ENCODE data around the gene XCL1.
A peak's percentile ranks its signal among the peaks of the same experiment; 100 is the strongest.
"Not testable (repeated sequence)": the region's sequence is repeated elsewhere in the genome, so short reads cannot be mapped to it uniquely, and the experiment has no call there.

XCL1 gene

DNA sequence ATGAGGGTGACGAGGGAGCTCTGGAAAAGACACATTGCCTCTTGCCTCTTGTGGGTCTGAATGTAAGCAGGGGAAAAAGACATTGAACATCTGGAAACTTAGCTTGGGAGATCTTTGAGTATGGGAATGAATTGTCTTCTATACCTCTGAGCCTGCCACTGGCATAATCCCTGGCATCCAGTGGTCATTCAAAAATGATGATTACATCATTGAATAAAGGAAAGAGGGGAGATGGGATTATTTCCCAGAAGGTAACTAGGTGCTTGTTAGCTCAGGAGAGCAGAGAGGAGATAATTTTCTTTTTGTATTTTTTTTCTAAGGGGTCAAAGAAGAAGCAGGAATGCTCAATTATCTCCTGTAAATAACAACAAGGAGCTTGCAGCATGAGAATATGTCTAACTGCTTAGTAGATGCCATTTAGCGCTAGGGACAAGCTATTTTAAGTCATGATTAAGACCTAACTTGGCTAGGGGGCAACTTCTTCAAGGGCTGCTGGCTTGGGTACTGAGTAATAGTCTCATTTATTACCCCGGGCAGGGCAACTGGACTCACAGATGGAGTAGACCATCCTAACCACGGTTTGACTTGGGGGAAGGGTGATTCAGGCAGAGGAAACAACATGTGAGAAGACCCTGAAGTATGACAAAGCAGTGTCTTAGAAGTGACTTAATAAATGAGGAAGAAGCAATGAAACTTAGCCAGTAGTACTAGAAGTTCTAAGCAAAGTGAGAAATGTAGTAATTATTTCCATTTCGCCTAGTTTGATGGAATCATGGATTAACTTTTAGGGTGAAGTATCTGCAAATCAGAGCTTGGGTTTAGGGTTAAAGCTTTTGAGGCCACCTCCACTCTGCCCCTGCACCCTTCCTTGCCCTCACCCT is 21.6 kb upstream of the XCL1 start:
- peak overlapping the region; percentile 9 for H3K4me3 Mint-ChIP-seq
- no peaks in the 10 kb centered on the region for H3K9me3 Mint-ChIP-seq
- H3K4me1 Mint-ChIP-seq (ENCODE audit: low read depth): peaks cover 50% of the 10 kb centered on the region
- no peaks in the 10 kb centered on the region for H3K27me3 Mint-ChIP-seq
- peak overlapping the region; percentile 82 for H3K27ac Mint-ChIP-seq
- H3K36me3 Mint-ChIP-seq (ENCODE audit: low read depth): no peaks in the 10 kb centered on the region
- no peak for DNase-seq

DNA sequence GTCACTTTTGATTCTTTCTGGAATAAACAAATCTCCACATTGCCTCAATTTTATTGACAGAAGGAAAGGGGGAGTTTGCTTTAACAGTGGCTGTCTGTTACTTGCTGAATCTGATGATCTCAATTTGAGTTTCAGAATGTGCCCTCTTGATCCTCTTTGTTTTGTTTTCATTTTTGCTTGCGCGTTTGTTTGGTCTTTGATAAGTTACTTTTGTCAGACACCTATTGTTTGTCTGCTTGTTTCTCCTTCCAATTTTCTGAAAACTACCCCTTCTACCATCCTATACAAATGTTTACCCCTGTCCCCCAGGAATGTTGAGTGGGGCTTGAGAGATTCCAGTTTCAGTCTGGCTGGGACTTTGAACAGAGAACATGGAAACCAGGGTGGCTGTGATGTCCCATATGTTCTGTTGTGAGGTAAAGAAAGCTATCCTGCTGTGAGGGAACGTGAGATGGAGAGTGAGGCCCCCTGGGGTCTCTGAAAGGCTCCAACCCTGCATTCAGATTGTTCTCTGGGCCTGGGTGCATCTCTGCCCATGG is 20.8 kb upstream of the XCL1 start:
- no peaks in the 10 kb centered on the region for H3K36me3 Mint-ChIP-seq (ENCODE audit: low read depth)
- peak overlapping the region; percentile 82 for H3K27ac Mint-ChIP-seq
- no peak overlapping the region for H3K4me3 Mint-ChIP-seq
- H3K27me3 Mint-ChIP-seq: peaks cover 3% of the 10 kb centered on the region
- no peaks in the 10 kb centered on the region for H3K9me3 Mint-ChIP-seq
- DNase-seq: no peak
- peaks cover 50% of the 10 kb centered on the region for H3K4me1 Mint-ChIP-seq (ENCODE audit: low read depth)

DNA sequence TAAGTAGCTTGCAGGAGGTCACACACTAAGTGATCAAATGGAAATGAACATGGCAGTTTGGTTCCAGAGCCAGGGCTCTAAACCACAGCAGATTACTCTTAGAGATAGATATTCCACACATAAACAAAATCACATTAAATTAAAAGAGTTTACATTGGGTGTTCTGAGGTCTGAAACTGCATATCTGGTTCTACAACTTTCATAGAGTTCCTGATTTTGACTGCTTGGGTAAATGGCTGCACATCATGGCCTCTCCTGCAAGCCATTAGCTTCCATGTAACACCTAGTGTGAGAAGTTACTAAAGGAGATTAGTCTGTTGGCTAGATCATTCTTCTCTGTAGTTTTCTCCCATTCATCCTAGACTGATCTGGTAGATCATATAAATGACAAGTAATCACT is 19.8 kb upstream of the XCL1 start:
- H3K9me3 Mint-ChIP-seq: no peaks in the 10 kb centered on the region
- peaks cover 50% of the 10 kb centered on the region for H3K4me1 Mint-ChIP-seq (ENCODE audit: low read depth)
- H3K4me3 Mint-ChIP-seq: no peak overlapping the region
- peaks cover 6% of the 10 kb centered on the region for H3K27me3 Mint-ChIP-seq
- no peak overlapping the region for H3K27ac Mint-ChIP-seq
- H3K36me3 Mint-ChIP-seq (ENCODE audit: low read depth): no peaks in the 10 kb centered on the region
- no peak for DNase-seq

GRCh38 chr1:168560370-168560769 is 16.0 kb upstream of the XCL1 start:
- Mint-ChIP-seq H3K4me1 (ENCODE audit: low read depth) (peaks cover 27% of the 10 kb centered on the region), H3K4me3 (no peak overlapping the region), H3K27ac (no peak overlapping the region), H3K9me3 (peaks cover 4% of the 10 kb centered on the region), H3K36me3 (ENCODE audit: low read depth) (no peaks in the 10 kb centered on the region), H3K27me3 (peaks cover 6% of the 10 kb centered on the region)
- no peak for DNase-seq

DNA sequence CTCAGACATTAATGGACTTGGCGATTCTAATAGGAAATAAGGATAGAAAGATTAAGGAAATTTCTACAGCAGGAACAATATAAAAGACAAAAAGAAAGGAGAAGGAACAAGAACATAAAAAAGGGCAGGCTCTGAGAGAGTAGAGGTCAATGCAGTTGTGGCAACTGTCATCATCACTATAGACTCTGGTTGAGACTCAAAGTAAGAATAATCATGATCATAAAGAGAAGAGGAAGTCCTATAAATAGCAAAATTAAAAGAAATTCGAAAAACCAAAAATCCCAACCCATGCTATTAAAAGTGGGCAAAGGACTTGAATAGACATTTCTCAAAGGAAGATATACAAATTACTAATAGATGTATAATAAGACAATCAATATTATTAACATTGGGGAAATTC is 14.4 kb upstream of the XCL1 start:
- H3K27me3 Mint-ChIP-seq: peaks cover 6% of the 10 kb centered on the region
- DNase-seq: no peak
- H3K4me3 Mint-ChIP-seq: no peak overlapping the region
- no peaks in the 10 kb centered on the region for H3K36me3 Mint-ChIP-seq (ENCODE audit: low read depth)
- H3K9me3 Mint-ChIP-seq: peaks cover 4% of the 10 kb centered on the region
- H3K4me1 Mint-ChIP-seq (ENCODE audit: low read depth): peaks cover 14% of the 10 kb centered on the region
- no peak overlapping the region for H3K27ac Mint-ChIP-seq

DNA sequence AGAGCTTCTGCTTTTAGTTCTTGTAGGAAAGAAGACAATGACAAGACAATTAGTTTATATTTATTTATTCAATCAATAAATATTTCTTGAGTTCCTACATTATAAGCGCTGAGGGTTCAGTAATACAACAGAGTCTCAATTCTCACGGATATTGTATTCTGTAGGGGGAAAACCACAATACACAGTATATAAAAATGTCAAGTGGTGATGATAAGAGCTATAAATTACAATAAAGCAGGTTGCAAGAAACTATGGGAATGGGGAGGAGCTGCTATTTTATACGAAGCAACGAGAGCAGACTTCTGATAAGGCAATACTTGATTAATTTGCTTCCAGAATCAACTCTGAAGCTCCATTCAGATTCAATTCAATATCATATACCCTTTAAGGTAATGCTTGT is 10.6 kb upstream of the XCL1 start:
- Mint-ChIP-seq H3K27ac (no peak overlapping the region), H3K4me3 (no peak overlapping the region), H3K9me3 (peaks cover 4% of the 10 kb centered on the region), H3K4me1 (ENCODE audit: low read depth) (peaks cover 6% of the 10 kb centered on the region), H3K27me3 (peaks cover 2% of the 10 kb centered on the region), H3K36me3 (ENCODE audit: low read depth) (no peaks in the 10 kb centered on the region)
- DNase-seq: no peak

DNA sequence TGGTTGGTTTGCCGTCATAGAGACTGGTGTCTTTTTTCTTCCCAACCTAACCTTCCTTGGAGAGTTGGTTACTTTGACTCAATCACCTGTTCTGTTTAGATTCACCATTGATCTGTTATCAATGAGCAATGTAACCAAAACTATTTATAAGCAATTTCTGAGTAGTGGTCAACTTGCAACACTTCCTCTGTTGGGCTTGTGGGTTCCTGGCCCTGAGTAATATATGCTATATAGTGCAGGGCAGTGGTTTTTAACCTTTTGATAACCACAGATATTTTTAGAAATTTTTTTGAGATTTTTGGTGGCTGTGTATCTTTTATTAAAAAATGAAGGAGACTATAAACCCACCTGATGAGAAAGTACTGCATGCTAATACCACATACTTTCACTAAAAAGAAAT is 9.4 kb upstream of the XCL1 start:
- no peak for DNase-seq
- Mint-ChIP-seq H3K36me3 (ENCODE audit: low read depth) (no peaks in the 10 kb centered on the region), H3K4me3 (no peak overlapping the region), H3K27me3 (no peaks in the 10 kb centered on the region), H3K27ac (no peak overlapping the region), H3K9me3 (peaks cover 4% of the 10 kb centered on the region), H3K4me1 (ENCODE audit: low read depth) (peaks cover 6% of the 10 kb centered on the region)

DNA sequence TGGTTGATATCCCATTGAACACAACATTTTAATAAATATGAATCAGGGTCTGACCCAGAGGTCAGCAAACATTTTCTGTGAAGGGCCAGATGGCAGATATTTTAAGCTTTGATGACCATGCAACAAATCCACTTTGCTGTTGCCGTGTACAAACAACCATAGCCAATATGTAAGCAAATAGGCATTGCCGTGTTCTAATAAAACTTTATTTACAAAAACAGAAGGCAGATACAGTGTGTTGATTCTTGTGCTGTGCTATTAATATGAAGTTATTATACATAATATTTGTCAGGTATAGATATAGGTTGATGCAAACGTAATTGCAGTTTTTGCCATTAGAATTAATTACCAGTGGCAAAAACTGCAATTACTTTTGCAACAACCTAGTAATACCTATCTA is 8.8 kb upstream of the XCL1 start:
- Mint-ChIP-seq H3K4me3 (no peak overlapping the region), H3K4me1 (ENCODE audit: low read depth) (peaks cover 11% of the 10 kb centered on the region), H3K36me3 (ENCODE audit: low read depth) (no peaks in the 10 kb centered on the region), H3K27me3 (no peaks in the 10 kb centered on the region), H3K27ac (no peak overlapping the region), H3K9me3 (peaks cover 4% of the 10 kb centered on the region)
- no peak for DNase-seq

- Mint-ChIP-seq H3K27ac (no peak overlapping the region), H3K27me3 (no peaks in the 10 kb centered on the region), H3K9me3 (no peaks in the 10 kb centered on the region), H3K36me3 (ENCODE audit: low read depth) (no peaks in the 10 kb centered on the region), H3K4me1 (ENCODE audit: low read depth) (peaks cover 12% of the 10 kb centered on the region), H3K4me3 (no peak overlapping the region)
- no peak for DNase-seq
Observed at GRCh38 chr1:168568346-168568745, 8.1 kb upstream of the XCL1 start.

- H3K9me3 Mint-ChIP-seq: no peaks in the 10 kb centered on the region
- no peaks in the 10 kb centered on the region for H3K36me3 Mint-ChIP-seq (ENCODE audit: low read depth)
- no peak for DNase-seq
- H3K27me3 Mint-ChIP-seq: no peaks in the 10 kb centered on the region
- no peak overlapping the region for H3K4me3 Mint-ChIP-seq
- peaks cover 30% of the 10 kb centered on the region for H3K4me1 Mint-ChIP-seq (ENCODE audit: low read depth)
- no peak overlapping the region for H3K27ac Mint-ChIP-seq
Observed at GRCh38 chr1:168570652-168571051, 5.8 kb upstream of the XCL1 start.

- no peaks in the 10 kb centered on the region for H3K27me3 Mint-ChIP-seq
- H3K4me3 Mint-ChIP-seq: no peak overlapping the region
- no peaks in the 10 kb centered on the region for H3K9me3 Mint-ChIP-seq
- DNase-seq: no peak
- no peak overlapping the region for H3K27ac Mint-ChIP-seq
- H3K4me1 Mint-ChIP-seq (ENCODE audit: low read depth): peaks cover 38% of the 10 kb centered on the region
- peaks cover 2% of the 10 kb centered on the region for H3K36me3 Mint-ChIP-seq (ENCODE audit: low read depth)
Observed at GRCh38 chr1:168572633-168573032, 3.8 kb upstream of the XCL1 start.

- not testable (repeated sequence) for DNase-seq; H3K4me3 Mint-ChIP-seq; H3K9me3 Mint-ChIP-seq; H3K27ac Mint-ChIP-seq; H3K27me3 Mint-ChIP-seq; H3K36me3 Mint-ChIP-seq (ENCODE audit: low read depth)
- peaks cover 46% of the 10 kb centered on the region for H3K4me1 Mint-ChIP-seq (ENCODE audit: low read depth)
Observed at GRCh38 chr1:168574234-168574633, 2.2 kb upstream of the XCL1 start.

DNA sequence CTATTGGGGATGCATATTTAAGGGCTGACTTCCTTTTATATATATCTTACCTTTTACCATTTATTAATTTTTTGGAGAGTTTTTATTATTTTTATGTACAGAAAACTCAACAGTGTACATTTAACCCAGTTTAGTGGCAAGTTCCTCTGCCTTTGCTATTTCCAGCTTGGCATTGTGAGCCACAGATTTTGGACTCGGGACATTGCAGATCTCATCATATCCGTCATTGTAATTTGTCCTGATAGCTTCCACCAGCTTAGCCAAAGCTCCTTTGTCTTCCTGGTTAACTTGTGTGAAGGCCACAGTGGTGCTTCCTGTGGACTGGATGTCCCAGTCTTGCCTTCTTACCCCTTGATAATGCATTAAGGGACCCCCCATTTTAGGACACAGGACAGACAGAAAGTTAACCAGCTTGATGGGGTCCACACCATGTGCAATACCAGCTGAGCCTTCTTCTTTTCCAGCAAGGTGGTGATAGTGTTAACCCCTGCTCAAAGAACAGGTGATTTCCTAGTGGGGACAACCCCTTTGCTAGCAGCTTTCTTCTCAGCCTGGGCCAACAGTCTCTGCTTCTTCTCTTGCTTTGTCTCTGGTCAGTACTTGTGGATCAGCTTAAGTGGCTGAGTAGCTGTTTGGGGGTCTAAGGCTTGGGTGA is 2.3 kb downstream of the XCL1 start:
- peaks cover 35% of the 10 kb centered on the region for H3K4me1 Mint-ChIP-seq (ENCODE audit: low read depth)
- peak overlapping the region; percentile 47 for H3K27ac Mint-ChIP-seq
- H3K27me3 Mint-ChIP-seq; DNase-seq; H3K9me3 Mint-ChIP-seq; H3K36me3 Mint-ChIP-seq (ENCODE audit: low read depth): not testable (repeated sequence)
- H3K4me3 Mint-ChIP-seq: peak overlapping the region; percentile 62

DNA sequence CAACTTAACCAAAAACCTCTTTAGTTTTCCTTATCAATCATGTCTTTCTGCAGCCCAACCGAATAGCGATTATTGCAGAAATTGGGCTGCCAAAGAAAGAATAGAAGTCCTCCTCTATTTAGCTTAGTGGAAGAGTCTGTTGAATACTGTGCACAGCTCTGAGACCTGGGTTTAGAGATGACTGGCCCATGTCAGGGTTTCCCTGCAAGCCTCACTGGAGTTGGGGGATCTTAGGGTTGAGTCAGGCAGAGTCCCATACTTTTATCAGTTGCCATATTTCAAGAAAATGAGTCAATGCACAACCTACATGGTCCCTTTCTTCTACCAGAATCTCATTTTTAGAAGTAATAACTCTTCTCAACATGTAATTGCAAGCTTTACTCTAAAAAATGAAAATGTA is 3.9 kb downstream of the XCL1 start:
- H3K36me3 Mint-ChIP-seq (ENCODE audit: low read depth); H3K27ac Mint-ChIP-seq; H3K4me3 Mint-ChIP-seq; H3K27me3 Mint-ChIP-seq; H3K9me3 Mint-ChIP-seq; DNase-seq: not testable (repeated sequence)
- H3K4me1 Mint-ChIP-seq (ENCODE audit: low read depth): peaks cover 23% of the 10 kb centered on the region

DNA sequence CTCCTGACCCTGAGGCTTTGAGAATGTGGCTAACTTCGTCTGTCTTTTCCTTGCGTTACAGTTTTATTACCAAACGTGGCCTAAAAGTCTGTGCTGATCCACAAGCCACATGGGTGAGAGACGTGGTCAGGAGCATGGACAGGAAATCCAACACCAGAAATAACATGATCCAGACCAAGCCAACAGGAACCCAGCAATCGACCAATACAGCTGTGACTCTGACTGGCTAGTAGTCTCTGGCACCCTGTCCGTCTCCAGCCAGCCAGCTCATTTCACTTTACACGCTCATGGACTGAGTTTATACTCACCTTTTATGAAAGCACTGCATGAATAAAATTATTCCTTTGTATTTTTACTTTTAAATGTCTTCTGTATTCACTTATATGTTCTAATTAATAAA is 4.6 kb downstream of the XCL1 start:
- not testable (repeated sequence) for DNase-seq; H3K4me3 Mint-ChIP-seq; H3K36me3 Mint-ChIP-seq (ENCODE audit: low read depth); H3K27me3 Mint-ChIP-seq; H3K27ac Mint-ChIP-seq; H3K9me3 Mint-ChIP-seq
- peaks cover 19% of the 10 kb centered on the region for H3K4me1 Mint-ChIP-seq (ENCODE audit: low read depth)
